Epithelial cell of proximal tubule (primary cell): ENCODE data around the gene RELA. TPM values are rescaled to one million over a fixed set of nuclear protein-coding genes. Genes with fewer than 3 reads are reported as not detected.

Experiments
- DNase-seq: peaks from one replicate; pipeline ENCODE4 v3.0.0-alpha.2; 2011; ENCODE audit warnings: low read depth
- H3K4me3 ChIP-seq: 2 replicates; pipeline ENCODE4 v1.5.1; 2011; ENCODE audit warnings: low read depth, mild to moderate bottlenecking, low read length
- total RNA-seq: library from RNA; depleted of rRNA; stranded (reverse); fragments of >200 nt; gene quantifications from 2 replicates; pipeline ENCODE4 v1.2.3, GENCODE V29; 2015
- TF ChIP-seq, protein P1 (sequence below): conservative IDR thresholded peaks from 2 replicates; pipeline ENCODE4 v1.5.1; 2012; ENCODE audit warnings: low read depth, mild to moderate bottlenecking, low read length

RELA gene
- total RNA-seq, 1 donor from 2014 or later: 73.0 TPM

DNA sequence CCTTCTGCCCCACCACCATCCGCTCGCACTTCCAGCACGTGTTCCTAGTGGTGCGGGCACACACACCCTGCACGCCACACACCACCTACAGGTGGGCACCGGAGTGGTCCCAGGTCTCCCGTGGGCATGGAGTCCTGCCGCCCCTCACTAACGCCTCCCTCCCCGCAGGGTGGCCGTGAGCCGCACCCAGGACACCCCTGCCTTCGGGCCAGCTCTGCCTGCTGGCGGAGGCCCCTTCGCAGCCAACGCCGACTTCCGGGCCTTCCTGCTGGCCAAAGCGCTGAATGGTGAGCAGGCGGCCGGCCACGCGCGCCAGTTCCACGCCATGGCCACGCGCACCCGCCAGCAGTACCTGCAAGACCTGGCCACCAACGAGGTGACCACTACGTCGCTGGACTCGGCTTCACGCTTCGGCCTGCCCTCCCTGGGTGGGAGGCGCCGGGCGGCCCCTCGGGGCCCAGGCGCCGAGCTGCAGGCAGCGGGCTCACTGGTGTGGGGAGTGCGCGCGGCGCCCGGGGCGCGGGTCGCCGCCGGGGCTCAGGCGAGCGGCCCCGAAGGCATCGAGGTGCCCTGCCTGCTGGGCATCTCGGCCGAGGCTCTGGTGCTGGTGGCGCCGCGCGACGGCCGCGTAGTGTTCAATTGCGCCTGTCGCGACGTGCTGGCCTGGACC, 16.3 kb downstream of the RELA start:
- TF ChIP-seq, protein P1, sequence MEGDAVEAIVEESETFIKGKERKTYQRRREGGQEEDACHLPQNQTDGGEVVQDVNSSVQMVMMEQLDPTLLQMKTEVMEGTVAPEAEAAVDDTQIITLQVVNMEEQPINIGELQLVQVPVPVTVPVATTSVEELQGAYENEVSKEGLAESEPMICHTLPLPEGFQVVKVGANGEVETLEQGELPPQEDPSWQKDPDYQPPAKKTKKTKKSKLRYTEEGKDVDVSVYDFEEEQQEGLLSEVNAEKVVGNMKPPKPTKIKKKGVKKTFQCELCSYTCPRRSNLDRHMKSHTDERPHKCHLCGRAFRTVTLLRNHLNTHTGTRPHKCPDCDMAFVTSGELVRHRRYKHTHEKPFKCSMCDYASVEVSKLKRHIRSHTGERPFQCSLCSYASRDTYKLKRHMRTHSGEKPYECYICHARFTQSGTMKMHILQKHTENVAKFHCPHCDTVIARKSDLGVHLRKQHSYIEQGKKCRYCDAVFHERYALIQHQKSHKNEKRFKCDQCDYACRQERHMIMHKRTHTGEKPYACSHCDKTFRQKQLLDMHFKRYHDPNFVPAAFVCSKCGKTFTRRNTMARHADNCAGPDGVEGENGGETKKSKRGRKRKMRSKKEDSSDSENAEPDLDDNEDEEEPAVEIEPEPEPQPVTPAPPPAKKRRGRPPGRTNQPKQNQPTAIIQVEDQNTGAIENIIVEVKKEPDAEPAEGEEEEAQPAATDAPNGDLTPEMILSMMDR: no peak
- DNase-seq: no peak
- H3K4me3 ChIP-seq: peak overlapping the region; percentile 55

- no peak for DNase-seq
- TF ChIP-seq, protein P1: no peak
- no peak overlapping the region for H3K4me3 ChIP-seq
These were observed 17.0 kb downstream of the RELA start for GRCh38 chr11:65645710-65646109.

DNA sequence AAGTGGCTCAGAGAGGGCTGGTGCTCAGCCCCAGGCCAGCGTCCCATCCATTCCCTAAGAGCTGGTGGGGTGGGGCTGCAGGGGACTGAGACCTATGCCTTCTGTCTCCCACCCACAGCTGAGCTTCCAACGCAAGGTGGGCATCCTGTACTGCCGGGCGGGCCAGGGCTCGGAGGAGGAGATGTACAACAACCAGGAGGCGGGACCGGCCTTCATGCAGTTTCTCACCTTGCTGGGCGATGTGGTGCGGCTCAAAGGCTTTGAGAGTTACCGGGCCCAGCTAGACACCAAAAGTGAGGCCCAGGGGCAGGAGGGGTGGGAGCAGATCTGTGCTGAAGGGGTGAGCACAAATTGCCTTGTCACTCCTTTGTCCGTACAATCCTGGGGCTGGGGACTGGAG, 17.9 kb downstream of the RELA start:
- no peak for DNase-seq
- TF ChIP-seq, protein P1: no peak
- H3K4me3 ChIP-seq: no peak overlapping the region

GRCh38 chr11:65643971-65644370, 18.7 kb downstream of the RELA start:
- DNase-seq: no peak
- H3K4me3 ChIP-seq: no peak overlapping the region
- TF ChIP-seq, protein P1: no peak

GRCh38 chr11:65642014-65642671, 20.6 kb downstream of the RELA start:
- TF ChIP-seq, protein P1: no peak
- H3K4me3 ChIP-seq: no peak overlapping the region
- no peak for DNase-seq

DNA sequence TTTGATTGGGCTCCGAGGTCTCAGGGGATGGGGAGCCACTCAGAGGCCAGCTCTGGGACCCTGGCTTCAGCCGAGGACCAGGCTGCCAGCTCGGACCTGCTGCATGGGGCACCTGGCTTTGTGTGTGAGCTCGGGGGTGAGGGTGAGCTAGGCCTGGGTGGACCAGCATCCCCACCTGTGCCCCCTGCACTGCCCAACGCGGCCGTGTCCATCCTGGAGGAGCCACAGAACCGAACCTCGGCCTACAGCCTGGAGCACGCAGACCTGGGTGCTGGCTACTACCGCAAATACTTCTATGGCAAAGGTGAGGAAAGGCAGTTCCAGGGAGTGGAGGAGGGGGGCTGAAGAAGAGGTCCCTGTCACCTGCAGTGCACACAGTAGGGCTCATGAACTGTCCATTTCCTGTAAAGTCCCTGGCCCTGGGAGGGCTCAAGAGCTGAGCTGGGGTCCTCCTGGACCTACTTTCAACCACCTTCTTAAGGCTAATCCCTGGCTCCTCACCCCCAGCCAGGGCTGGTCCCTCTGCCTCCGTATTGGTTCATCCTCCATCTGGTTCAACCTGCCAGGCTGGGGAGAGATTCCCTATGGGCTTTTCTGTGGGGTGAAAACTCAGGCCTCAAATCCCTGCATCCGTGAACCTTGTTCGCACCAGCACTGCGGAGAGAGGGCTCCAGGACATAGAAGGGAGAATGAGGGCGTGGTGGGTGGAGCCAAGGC, 21.3 kb downstream of the RELA start:
- no peak overlapping the region for H3K4me3 ChIP-seq
- TF ChIP-seq, protein P1: no peak
- DNase-seq: no peak
